ENCODE measurements around the gene FOXJ3.

Gene FOXJ3

DNA sequence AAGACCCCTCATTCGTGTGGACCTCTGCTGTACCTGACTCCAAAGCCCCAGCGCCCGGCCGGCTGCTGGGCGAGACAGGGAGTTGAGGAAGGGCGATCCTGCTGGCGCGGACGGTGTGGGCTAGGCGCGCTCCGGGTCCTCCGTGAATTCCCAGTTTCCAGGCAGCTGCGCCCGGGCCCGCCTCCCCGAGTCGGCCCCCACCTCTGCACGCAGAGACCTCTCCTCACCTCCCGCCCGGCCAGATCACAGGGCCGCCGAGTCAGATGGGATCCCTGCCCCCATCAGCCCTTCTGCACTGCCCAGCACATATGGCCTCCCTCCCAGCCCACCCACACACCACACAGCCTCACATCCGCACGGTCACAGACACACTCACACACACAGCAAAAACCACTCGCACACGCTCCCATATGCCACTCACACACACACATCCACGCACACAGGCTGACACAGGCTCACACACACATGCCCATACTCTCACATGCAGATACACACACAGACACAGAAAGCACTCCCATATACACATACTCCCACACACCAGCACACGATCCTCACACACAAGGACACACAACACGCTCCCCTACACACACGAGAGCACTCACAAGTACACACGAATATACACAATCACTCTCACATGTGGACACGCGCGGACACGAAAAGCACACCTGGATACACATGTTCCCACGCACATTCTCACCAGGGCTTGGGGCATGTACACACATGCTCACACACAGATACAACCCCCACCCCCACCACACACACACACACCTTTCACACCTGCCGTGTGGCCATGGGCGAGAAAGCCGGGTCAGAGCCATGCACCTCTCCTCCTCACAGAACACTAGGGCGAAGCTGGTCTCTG, 189.0 kb downstream of the FOXJ3 start:
- no peak for DNase-seq

DNA sequence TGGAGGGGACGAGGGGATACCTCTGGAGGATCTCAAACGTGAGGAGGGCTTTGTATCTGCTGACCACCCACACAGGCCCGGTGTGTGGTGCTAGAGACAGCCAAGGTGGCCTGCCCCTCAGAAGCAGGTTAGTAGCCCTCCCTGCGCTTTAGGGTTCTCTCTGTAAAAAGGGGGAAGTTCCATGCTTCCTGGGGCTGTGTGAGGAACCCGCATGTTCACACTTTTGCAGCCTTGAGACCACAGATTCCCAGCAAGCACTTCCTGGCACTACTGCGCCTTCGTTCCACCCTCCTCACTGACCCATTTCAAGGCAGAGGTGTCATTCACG, 189.7 kb downstream of the FOXJ3 start:
- no peak for DNase-seq

DNA sequence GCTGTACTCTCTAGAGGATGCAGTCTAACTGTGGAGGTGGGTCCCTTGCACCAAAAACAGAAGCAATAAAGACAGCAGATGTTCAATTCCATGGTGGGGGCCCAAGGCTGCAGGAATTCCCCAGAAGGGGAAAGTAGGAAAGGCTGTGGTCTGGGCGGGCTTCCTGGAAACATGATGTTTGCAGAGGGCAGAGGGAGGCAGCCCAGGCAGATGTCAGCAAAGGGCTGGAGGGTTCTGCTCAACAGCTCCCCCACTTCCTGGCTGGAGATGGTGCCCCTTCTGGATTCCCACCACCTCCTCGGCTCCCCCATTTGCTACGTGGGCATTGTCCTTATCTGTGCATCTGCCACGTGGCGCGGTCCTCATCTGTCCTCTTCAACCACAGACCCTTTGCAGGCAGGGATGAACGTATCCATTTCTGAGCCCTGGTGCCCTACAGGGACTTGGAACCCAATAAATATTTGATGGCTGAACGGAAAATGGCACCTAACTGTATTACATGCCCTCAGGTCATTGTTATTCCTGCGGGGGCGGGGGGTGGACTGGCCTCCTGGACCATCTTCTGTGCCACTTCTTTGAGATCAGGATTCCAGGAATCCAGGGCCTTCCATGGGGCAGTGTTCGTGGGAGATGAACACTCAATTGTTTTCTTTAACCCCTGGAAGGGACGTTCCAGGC, 190.2 kb downstream of the FOXJ3 start:
- DNase-seq: no peak

GRCh38 chr1:42143896-42144710, 190.9 kb downstream of the FOXJ3 start:
- DNase-seq: no peak

DNA sequence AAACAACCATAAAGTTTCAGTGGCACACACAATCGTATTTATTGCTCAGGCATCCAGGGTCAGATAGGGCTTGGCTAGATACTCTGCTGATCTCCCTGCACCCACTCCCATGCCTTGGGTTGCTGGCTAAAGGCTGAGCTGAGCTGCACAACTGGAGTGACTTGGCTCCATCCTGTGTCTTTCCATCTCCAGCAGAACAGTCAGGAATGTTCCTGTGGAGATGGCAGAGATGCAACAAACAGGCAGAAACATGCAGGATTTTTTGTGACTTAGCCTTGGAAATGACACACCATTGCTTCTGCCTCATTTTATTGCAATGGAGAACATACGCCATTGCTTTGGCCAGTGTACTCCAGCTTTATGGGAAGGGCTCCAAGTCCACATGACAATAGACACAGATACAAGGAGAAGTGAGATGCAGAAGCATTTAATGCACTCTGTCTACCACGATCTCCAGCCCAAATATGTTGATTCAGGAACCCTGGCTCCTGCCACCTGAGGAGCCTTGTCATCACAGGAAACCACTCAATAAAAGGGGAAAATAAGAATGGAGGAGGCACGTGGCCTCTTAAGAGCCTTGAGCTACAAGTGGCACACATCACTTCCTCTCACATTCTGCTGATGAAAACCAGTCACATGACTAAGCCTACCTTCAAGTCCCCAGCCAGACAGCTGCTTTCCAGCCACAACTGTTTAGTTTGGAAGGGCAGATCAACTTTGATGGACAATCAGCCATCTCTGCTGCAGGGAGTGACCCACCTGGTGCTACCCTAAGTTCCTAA, 191.9 kb downstream of the FOXJ3 start:
- no peak for DNase-seq

DNA sequence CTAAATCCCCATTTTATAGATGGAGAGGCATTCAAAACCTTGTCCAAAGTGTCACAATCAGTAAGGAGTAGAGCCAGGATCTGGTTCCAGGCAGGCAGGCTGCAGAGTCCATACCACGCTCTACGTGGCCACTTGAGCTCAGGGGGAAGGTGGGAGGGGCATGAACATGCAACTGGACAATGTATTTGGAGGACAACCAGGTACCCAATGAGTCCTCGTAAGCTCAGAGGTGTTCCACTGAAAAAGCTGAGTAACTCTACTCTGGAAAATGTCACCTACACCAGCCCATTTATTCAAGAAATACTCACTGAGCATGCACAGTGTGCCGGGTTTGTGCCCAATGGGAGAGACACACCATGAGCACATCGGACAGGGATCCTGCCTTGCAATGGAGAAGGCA, 193.1 kb downstream of the FOXJ3 start:
- no peak for DNase-seq

DNA sequence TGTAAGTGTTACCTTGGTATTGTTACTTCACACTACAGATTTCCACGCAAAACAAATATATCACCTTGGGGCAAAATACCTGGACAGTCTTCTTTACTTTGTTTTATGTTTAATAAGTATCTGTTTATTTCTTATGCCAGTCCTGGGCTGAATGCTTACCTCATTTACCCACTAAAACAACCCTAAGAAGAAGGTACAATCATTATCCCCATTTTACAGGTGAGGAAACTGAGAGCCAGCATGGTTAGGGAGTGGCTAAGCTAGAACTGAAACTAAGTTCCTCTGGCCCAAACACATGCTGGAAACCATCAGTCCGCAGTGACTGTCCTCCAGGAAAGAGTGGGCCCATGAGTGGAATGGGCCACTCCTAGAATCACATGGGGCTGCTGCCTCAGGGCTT, 194.8 kb downstream of the FOXJ3 start:
- DNase-seq: no peak

- no peak for DNase-seq
These were observed 195.6 kb downstream of the FOXJ3 start for GRCh38 chr1:42139444-42139843.

DNA sequence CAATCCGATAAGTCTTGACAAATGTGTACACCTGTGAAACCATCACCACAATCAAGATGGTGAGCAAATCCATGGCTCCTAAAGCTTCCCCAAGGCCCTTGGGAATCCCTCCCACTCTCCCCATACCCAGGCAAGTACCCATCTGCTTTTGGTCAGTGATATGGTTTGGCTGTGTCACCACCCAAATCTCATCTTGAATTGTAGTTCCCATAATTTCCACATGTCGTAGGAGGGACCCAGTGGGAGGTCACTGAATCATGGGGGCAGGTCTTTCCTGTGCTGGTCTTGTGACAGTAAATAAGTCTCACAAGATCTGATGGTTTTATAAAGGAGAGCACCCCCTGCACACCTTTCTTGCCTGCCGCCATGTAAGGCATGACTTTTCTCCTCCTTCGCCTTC, 196.4 kb downstream of the FOXJ3 start:
- DNase-seq: no peak

GRCh38 chr1:42137766-42138165, 197.3 kb downstream of the FOXJ3 start:
- peak in 1 of 51 donors; percentile 3 for DNase-seq

DNA sequence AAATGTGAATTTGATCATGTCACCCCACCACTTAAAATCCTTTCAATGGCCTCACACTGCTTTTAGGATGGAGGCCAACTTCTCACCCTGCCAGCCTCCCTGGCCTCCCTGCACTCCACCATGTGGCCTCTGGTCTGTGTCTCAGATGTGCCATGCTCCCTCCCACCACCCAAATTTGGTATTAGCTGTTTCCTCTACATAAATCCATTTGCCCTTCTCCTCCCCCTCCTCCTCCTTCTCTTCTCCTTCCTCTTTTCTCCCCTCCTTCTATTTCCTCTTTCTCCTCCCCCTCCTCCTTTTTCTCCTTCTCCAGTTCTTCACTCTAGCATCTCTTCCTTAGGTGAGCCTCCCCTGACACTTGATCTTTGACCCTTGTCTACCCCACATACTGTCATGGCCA, 198.6 kb downstream of the FOXJ3 start:
- no peak for DNase-seq

GRCh38 chr1:42135426-42135825, 199.6 kb downstream of the FOXJ3 start:
- no peak for DNase-seq

GRCh38 chr1:42133809-42134526, 201.1 kb downstream of the FOXJ3 start:
- DNase-seq: no peak

DNA sequence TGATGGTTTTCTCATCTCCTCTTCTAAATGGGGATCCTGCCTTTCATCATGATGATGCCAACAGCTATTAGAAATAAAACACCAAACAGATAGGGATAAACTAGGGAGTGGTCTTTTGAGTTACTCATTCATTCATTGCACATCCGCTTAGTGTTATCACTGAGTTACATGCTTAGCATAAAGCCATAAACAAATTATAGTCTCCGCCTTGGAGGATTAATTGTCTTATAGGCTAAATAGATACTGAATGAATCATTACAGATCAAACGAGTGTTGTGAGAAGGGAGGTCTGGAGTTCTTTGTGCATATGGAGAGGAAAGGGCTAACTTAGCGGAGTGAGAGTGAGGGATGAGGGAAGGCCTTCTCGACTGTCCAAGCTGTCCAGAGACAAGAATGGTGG, 201.6 kb downstream of the FOXJ3 start:
- no peak for DNase-seq

GRCh38 chr1:42130061-42130660, 204.9 kb downstream of the FOXJ3 start:
- no peak for DNase-seq

DNA sequence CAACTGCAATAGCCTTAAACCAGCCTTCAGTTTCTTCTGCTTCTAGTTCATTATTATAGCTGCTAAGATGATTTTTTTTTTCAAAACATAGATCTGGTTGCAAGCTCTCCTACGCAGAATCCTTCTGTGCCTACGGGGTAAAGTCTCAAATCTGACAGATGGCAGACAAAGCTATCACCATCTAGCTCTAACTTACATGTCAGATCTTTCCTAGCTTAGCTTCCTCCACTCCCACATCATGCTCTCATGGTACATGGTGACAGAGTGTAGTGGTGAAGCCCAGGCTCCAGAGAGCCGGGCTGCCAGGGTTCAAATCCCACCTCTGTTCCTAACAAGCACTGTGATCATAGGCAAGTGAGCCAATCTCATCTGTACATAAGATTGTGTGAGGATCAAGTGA, 206.1 kb downstream of the FOXJ3 start:
- DNase-seq: no peak

GRCh38 chr1:42128499-42128898, 206.5 kb downstream of the FOXJ3 start:
- DNase-seq: no peak

GRCh38 chr1:42127767-42128166, 207.3 kb downstream of the FOXJ3 start:
- DNase-seq: no peak
